A549 (cell line): ENCODE data around the gene ACTR3C. TPM values are rescaled to one million over a fixed set of nuclear protein-coding genes. Genes with fewer than 3 reads are reported as not detected.

Experiments
- ATAC-seq, 2 experiments: fragments of 200-7000 bp in 1 of 2; fragments of >200 bp in 1 of 2; cut with Nextera tagmentation in 1 of 2; cut with Tn5 transposase in 1 of 2; 3 replicates each; pipeline versions ENCODE4 v1.8.0 to v1.9.1; 2018 to 2020; ENCODE audit warnings: mild to moderate bottlenecking in 1 of 2, moderate library complexity in 1 of 2
- CTCF ChIA-PET: fragments of 300-600 bp; sonication (Branson Sonifier 250); formaldehyde crosslinking; extraction: SDS; loops from one replicate; lab custom pipeline; 2021; ENCODE audit warnings: antibody characterized with exemption, inconsistent platforms; lab: Yijun Ruan, JAX
- POLR2A ChIA-PET: fragments of 350-600 bp; formaldehyde crosslinking; extraction: SDS; loops from one replicate; lab custom pipeline; 2021; ENCODE audit warnings: antibody characterized with exemption, inconsistent platforms; lab: Yijun Ruan, JAX
- DNase-seq, 2 experiments: peaks; one replicate each; pipeline versions ENCODE4 v3.0.0 to v3.0.0-alpha.2; 2011 to 2016; ENCODE audit warnings: low read depth in 1 of 2, low spot score in 1 of 2
- FAIRE-seq: peaks from 2 replicates; lab custom pipeline; 2011; peaks lifted over from hg19 to GRCh38; lab: Jason Lieb, UNC
- H3K27ac ChIP-seq, 2 experiments: fragments of >200 bp; sonication (Bioruptor Twin); formaldehyde crosslinking; 3 replicates each; pipeline ENCODE4 v1.5.1; 2016 to 2017
- H3K4me1 ChIP-seq: fragments of >200 bp; sonication (Bioruptor Twin); formaldehyde crosslinking; 3 replicates; pipeline ENCODE4 v1.6.1; 2016
- H3K4me2 ChIP-seq: fragments of >200 bp; sonication (Bioruptor Twin); formaldehyde crosslinking; 3 replicates; pipeline ENCODE4 v1.6.1; 2016
- H3K4me3 ChIP-seq: fragments of >200 bp; sonication (Bioruptor Twin); formaldehyde crosslinking; 3 replicates; pipeline ENCODE4 v1.5.1; 2016
- H3K9me3 ChIP-seq: fragments of >200 bp; sonication (Bioruptor Twin); formaldehyde crosslinking; 3 replicates; pipeline ENCODE4 v1.6.1; 2016
- BCL3 ChIP-seq: fragments of >200 bp; sonication (Bioruptor Twin); formaldehyde crosslinking; IDR thresholded peaks from 3 replicates; pipeline ENCODE4 v1.6.1; 2016
- CEBPB ChIP-seq, 2 experiments: fragments of >200 bp in 1 of 2; sonication (Bioruptor Twin) in 1 of 2; formaldehyde crosslinking in 1 of 2; IDR thresholded peaks; 2 replicates each; pipeline ENCODE4 v1.6.1; 2012 to 2016
- CHD4 ChIP-seq: fragments of 200-600 bp; sonication (generic); IDR thresholded peaks from 2 replicates; pipeline ENCODE4 v1.6.1; 2016; ENCODE audit warnings: antibody characterized with exemption, mild to moderate bottlenecking, borderline replicate concordance
- E2F6 ChIP-seq: IDR thresholded peaks from 2 replicates; pipeline ENCODE4 v1.6.1; 2012; ENCODE audit warnings: low read depth, borderline replicate concordance
- EHF ChIP-seq: fragments of 250-450 bp; sonication (Bioruptor Pico); IDR thresholded peaks from 2 replicates; pipeline ENCODE4 v1.5.0; 2020; ENCODE audit warnings: mild to moderate bottlenecking
- ELK1 ChIP-seq: fragments of 150-350 bp; IDR thresholded peaks from 2 replicates; pipeline ENCODE4 v1.6.1; 2014; ENCODE audit warnings: low read depth, mild to moderate bottlenecking, low read length
- EP300 ChIP-seq, 2 experiments: fragments of >200 bp; sonication (Bioruptor Twin); formaldehyde crosslinking; IDR thresholded peaks; 2 replicates in 1 of 2; 3 replicates in 1 of 2; pipeline ENCODE4 v1.6.1; 2016 to 2017
- FOXS1 ChIP-seq: fragments of 250-450 bp; sonication (Bioruptor Pico); IDR thresholded peaks from 2 replicates; pipeline ENCODE4 v1.5.0; 2020; ENCODE audit warnings: mild to moderate bottlenecking, moderate library complexity
- HES2 ChIP-seq: fragments of >200 bp; sonication (Bioruptor Twin); formaldehyde crosslinking; IDR thresholded peaks from 2 replicates; pipeline ENCODE4 v1.6.1; 2016
- HMGXB4 ChIP-seq: fragments of 250-450 bp; sonication (Bioruptor Pico); IDR thresholded peaks from 2 replicates; pipeline ENCODE4 v1.5.0; 2021; ENCODE audit warnings: mild to moderate bottlenecking, moderate library complexity, borderline replicate concordance
- HOXA7 ChIP-seq: fragments of 250-450 bp; sonication (Bioruptor Pico); IDR thresholded peaks from 2 replicates; pipeline ENCODE4 v1.5.0; 2020; ENCODE audit warnings: mild to moderate bottlenecking, moderate library complexity
- HOXB13 ChIP-seq: fragments of 250-450 bp; sonication (Bioruptor Pico); IDR thresholded peaks from 2 replicates; pipeline ENCODE4 v1.5.0; 2020; ENCODE audit warnings: low read depth, mild to moderate bottlenecking, moderate library complexity
- HOXB5 ChIP-seq: fragments of 250-450 bp; sonication (Bioruptor Pico); IDR thresholded peaks from 2 replicates; pipeline ENCODE4 v1.5.0; 2020; ENCODE audit warnings: mild to moderate bottlenecking, moderate library complexity
- KDM5A ChIP-seq: fragments of 200-600 bp; sonication (generic); IDR thresholded peaks from 2 replicates; pipeline ENCODE4 v1.6.1; 2016; ENCODE audit warnings: antibody characterized with exemption, mild to moderate bottlenecking
- MAFK ChIP-seq: fragments of 450-650 bp; IDR thresholded peaks from 2 replicates; pipeline ENCODE4 v1.6.1; 2014; ENCODE audit not compliant: partially characterized antibody
- MAZ ChIP-seq: fragments of 150-350 bp; IDR thresholded peaks from 2 replicates; pipeline ENCODE4 v1.6.1; 2014; ENCODE audit warnings: antibody characterized with exemption, low read depth, low read length, borderline replicate concordance
- PHF8 ChIP-seq: fragments of 200-600 bp; sonication (generic); IDR thresholded peaks from 2 replicates; pipeline ENCODE4 v1.6.1; 2016; ENCODE audit warnings: low read depth, mild to moderate bottlenecking, antibody characterized with exemption, moderate library complexity, borderline replicate concordance
- RAD21 ChIP-seq, 2 experiments: fragments of >200 bp in 1 of 2; sonication (Bioruptor Twin) in 1 of 2; formaldehyde crosslinking in 1 of 2; IDR thresholded peaks in 1 of 2; conservative IDR thresholded peaks in 1 of 2; 2 replicates in 1 of 2; 3 replicates in 1 of 2; pipeline ENCODE4 v1.6.1; 2012 to 2018; ENCODE audit warnings: inconsistent platforms in 1 of 2
- RARB ChIP-seq: fragments of 250-450 bp; sonication (Bioruptor Pico); IDR thresholded peaks from 2 replicates; pipeline ENCODE4 v1.8.0; 2021; ENCODE audit warnings: mild to moderate bottlenecking, moderate library complexity
- RNF2 ChIP-seq: fragments of 200-600 bp; sonication (generic); IDR thresholded peaks from 2 replicates; pipeline ENCODE4 v1.6.1; 2016; ENCODE audit warnings: low read depth, mild to moderate bottlenecking, antibody characterized with exemption, moderate library complexity, borderline replicate concordance
- SMC3 ChIP-seq: fragments of >200 bp; sonication (Bioruptor Twin); formaldehyde crosslinking; IDR thresholded peaks from 3 replicates; pipeline ENCODE4 v1.6.1; 2018; ENCODE audit warnings: inconsistent platforms
- TFCP2L1 ChIP-seq: fragments of 250-450 bp; sonication (Bioruptor Pico); IDR thresholded peaks from 2 replicates; pipeline ENCODE4 v1.5.0; 2021; ENCODE audit warnings: mild to moderate bottlenecking
- TP53 ChIP-seq: fragments of 250-450 bp; sonication (Bioruptor Pico); IDR thresholded peaks from 2 replicates; pipeline ENCODE4 v1.5.0; 2021; ENCODE audit warnings: mild to moderate bottlenecking, moderate library complexity
- USF2 ChIP-seq: fragments of 450-650 bp; IDR thresholded peaks from 2 replicates; pipeline ENCODE4 v1.6.1; 2014; ENCODE audit warnings: antibody characterized with exemption
- ZC3H11A ChIP-seq: fragments of 450-650 bp; IDR thresholded peaks from 2 replicates; pipeline ENCODE4 v1.6.1; 2014; ENCODE audit warnings: antibody characterized with exemption, mild to moderate bottlenecking
- ZNF302 ChIP-seq: fragments of 250-450 bp; sonication (Bioruptor Pico); IDR thresholded peaks from 2 replicates; pipeline ENCODE4 v1.9.0; 2021; ENCODE audit warnings: inconsistent platforms, mild to moderate bottlenecking, moderate library complexity
- WGBS: methylation state at CpG from one replicate; pipeline ENCODE4 v1.1.6; 2017; ENCODE audit errors: missing lambda C conversion rate; 5-methylcytosine and 5-hydroxymethylcytosine counted together
- polyA plus RNA-seq, 4 experiments: library from polyadenylated mRNA; depleted of rRNA in 3 of 4; stranded (reverse); fragments of >200 nt; fragmentation: RNase III in 1 of 4; extraction: RNeasy Plus Mini Kit Qiagen cat#74134 plus additional on column Dnase treatment in 1 of 4; gene quantifications; 2 replicates in 3 of 4; 3 replicates in 1 of 4; pipeline ENCODE4 v1.2.3, GENCODE V29; 2011 to 2017

The ACTR3C gene
- polyA plus RNA-seq, 2 of the 4 experiments (the other 2 are of a cell fraction): 0.43 TPM

GRCh38 chr7:150332852-150333635 is 9.7 kb upstream of the ACTR3C start:
- POLR2A ChIA-PET: no interaction called here
- Histone ChIP-seq H3K4me2 (no peak overlapping the region), H3K9me3 (no peaks in the 10 kb centered on the region), H3K27ac (no peak overlapping the region), H3K4me1 (no peaks in the 10 kb centered on the region), H3K4me3 (no peak overlapping the region)
- TF ChIP-seq HOXB13: no peak
- FAIRE-seq (no peak), DNase-seq (no peak), ATAC-seq (no peak)
- 72% methylated on average over 18 of the region's 18 CpGs for WGBS
- CTCF ChIA-PET: no interaction called here

GRCh38 chr7:150330211-150330885 is 7.0 kb upstream of the ACTR3C start:
- Histone ChIP-seq H3K4me3 (no peak overlapping the region), H3K4me1 (no peaks in the 10 kb centered on the region), H3K4me2 (no peak overlapping the region), H3K27ac (no peak overlapping the region), H3K9me3 (no peaks in the 10 kb centered on the region)
- 50% methylated on average over 11 of the region's 19 CpGs for WGBS
- DNase-seq: no peak
- no peak for ATAC-seq
- FAIRE-seq: no peak
- ChIA-PET CTCF (no interaction called here), POLR2A (no interaction called here)
- no peak for TF ChIP-seq HES2
- TF ChIP-seq KDM5A: no peak
- TF ChIP-seq MAZ: no peak
- no peak for TF ChIP-seq TP53 (CRISPR knock-in tag)
- no peak for TF ChIP-seq CEBPB (IDR thresholded peaks at IDR 0.05)
- no peak for TF ChIP-seq HOXA7 (CRISPR knock-in tag)
- no peak for TF ChIP-seq HMGXB4 (CRISPR knock-in tag)
- TF ChIP-seq PHF8: no peak
- no peak for TF ChIP-seq EHF
- no peak for TF ChIP-seq TFCP2L1
- TF ChIP-seq CHD4: no peak
- TF ChIP-seq MAFK: no peak
- TF ChIP-seq RARB (CRISPR knock-in tag): no peak
- no peak for TF ChIP-seq E2F6
- no peak for TF ChIP-seq ZNF302 (CRISPR knock-in tag)

GRCh38 chr7:150329331-150330120 is 6.2 kb upstream of the ACTR3C start:
- Histone ChIP-seq H3K27ac (no peak overlapping the region), H3K9me3 (no peaks in the 10 kb centered on the region), H3K4me3 (no peak overlapping the region), H3K4me1 (no peaks in the 10 kb centered on the region), H3K4me2 (no peak overlapping the region)
- ChIA-PET POLR2A (no interaction called here), CTCF (no interaction called here)
- DNase-seq (no peak), FAIRE-seq (no peak), ATAC-seq (no peak)
- WGBS: 73% methylated on average over 21 of the region's 22 CpGs
- TF ChIP-seq ELK1 (no peak), EP300 (IDR thresholded peaks at IDR 0.05) (no peak), SMC3 (no peak), MAZ (no peak), FOXS1 (CRISPR knock-in tag) (no peak), RNF2 (no peak), RAD21 (conservative IDR thresholded peaks at IDR 0.05 in 1 of 2, IDR thresholded peaks at IDR 0.05 in 1 of 2) (no peak), USF2 (no peak), HOXB5 (no peak), BCL3 (no peak), ZC3H11A (no peak)
